GM19240 (cell line): ENCODE measurements around the gene EDRF1.
"Not testable (repeated sequence)": the region's sequence is repeated elsewhere in the genome, so short reads cannot be mapped to it uniquely, and the experiment has no call there.

Experiments
- DNase-seq: peaks from one replicate; pipeline ENCODE4 v3.0.0; 2011; ENCODE audit warnings: low spot score; ENCODE audit not compliant: insufficient read length

EDRF1 gene

GRCh38 chr10:125707541-125708468, 11.7 kb upstream of the EDRF1 start:
- DNase-seq: no peak

- no peak for DNase-seq
These were observed 10.5 kb upstream of the EDRF1 start for GRCh38 chr10:125708971-125709503.

DNA sequence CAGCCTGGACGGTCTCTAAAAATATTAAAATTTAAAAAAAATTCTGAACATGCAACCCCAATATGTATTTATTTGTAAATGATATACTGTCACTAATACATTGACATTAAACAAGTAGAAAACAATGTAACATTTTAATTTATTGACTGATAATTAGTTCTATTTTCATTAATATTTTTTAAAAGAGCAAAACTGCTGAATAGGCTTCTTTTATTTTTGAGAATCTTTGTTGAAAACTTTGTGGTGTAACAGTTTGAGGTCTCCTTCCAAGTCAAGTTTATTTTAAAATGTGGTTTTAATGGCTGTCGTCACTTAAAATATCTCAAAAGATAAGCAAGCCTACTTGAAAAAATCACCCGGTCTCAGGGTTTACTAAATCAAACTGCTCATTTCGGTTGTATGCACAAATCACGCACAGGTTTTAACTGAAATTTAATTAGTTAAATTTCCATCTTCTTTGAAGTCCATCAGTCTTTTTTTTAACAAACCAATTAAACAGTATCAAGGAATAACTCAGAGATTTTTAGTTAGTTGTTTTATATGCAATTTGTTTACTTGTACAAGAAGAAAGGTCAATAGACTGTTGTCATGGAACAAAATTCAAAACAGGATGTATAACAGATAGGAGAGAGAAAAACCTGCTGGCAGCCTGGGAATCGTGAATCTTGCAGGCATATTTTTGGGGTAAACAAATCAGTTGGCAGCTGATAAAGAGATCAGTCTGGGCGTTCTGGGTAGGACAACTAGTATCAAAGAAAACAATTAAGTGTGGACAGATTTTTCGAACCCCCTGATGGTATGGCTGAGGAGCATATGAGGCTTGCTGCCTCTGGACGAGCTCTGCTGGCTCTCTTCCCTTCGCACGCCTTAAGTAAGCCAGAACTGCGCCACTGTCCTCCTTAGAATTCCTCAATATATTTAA, 9.7 kb upstream of the EDRF1 start:
- no peak for DNase-seq

DNA sequence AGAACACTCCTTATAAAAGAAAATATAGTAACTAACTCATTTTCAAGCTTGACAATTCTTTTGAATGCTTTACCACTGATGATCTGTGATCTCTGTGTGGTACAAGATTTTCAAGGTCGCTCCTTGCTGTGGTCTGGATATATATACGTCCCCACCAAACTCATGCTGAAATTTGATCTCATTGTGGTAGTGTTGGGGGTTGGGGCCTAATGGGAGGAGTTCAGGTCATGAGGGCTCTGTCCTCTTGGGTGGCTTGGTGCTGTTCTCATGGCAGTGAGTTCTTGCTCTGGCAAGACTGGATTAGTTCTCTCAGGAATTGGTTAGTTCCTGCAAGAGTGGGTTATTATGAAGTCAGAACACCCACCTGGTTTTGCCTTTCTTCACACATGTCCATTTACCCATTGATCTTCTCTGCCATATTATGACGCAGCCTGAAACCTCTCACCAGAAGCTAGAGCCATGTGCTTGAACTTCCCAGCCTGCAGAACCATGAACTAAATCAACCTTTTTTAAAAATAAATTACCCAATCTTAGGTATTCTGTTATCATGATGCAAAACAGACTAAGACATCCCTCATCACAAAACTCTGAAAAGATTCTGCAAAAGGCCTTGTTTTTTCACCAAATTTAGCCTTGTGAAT, 8.3 kb upstream of the EDRF1 start:
- no peak for DNase-seq

GRCh38 chr10:125714728-125715127, 4.8 kb upstream of the EDRF1 start:
- DNase-seq: not testable (repeated sequence)

DNA sequence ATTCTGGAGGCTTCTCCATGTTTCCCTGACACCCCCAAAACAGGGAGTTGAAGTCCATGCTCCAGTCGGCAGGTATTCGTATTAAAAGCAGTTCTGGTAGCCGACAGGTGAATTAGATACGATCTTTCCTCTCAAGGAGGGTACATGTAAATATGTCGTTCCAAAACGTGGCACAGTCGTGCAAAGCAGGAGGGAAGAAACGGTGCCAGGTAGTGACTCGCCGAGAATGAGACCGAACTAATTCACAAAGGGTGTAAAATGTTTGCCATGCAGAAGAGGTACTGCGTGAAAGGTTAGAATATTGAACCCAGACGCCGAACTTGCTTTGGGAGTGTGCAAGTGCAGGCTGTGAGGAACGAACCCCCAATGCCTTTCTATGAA, 483 bp downstream of the EDRF1 start:
- no peak for DNase-seq

GRCh38 chr10:125721035-125721434, 1.5 kb downstream of the EDRF1 start:
- no peak for DNase-seq

DNA sequence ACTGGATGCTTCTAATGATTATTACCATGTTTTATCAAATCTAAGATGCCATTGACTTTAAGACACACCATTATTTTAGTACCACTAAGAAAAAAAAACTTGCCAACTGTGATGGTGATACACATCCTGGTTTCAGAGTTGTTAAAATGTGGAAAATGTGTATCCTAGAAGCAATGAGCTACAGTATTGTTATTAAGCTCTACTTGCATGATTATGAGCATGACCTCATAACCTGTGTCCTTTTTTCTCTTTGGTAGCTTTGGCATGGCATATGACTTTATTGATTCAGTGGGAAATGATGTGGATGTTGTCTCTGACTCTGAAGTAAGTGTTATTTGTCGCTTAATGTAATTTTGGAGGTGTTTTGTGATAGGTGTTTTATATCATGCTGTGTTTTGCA, 3.3 kb downstream of the EDRF1 start:
- no peak for DNase-seq

DNA sequence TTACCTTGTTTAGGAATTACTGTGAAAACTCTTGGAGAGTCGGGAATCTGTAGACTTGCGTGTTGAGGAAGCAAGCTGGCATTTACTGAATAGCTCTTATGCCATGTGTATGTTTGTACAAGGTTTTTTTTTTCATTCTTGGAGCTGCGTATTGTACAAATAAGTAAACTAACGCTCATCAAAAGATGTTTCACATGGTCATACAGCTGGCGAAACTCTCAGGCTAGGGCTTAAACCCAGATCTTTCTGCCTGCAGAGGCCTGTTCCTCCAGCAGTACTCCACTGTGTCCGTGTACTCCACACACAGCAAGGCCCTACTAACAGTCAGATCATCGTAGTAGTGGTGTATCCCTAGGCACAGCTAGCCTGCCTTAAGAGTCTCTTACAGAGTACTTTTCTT, 7.4 kb downstream of the EDRF1 start:
- no peak for DNase-seq

- DNase-seq: no peak
These were observed 7.9 kb downstream of the EDRF1 start for GRCh38 chr10:125727436-125727835.

DNA sequence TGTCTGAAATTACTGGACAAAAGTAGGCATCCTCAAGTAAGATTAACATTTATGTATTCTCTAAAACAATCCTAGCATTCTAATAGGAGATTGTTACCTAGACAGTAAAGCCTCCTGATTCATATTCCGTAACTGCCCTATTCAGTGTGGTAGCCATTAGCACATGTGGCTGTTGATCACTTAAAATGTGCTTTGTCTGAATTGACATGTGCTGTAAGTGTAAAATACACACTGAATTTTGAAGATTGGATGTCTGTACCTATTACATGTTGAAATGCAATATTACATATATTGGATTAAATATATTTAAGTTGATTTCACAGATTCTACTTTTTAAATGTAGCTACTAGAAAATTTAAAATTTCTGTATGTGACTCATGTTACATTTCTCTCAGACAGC, 14.6 kb downstream of the EDRF1 start:
- no peak for DNase-seq

DNA sequence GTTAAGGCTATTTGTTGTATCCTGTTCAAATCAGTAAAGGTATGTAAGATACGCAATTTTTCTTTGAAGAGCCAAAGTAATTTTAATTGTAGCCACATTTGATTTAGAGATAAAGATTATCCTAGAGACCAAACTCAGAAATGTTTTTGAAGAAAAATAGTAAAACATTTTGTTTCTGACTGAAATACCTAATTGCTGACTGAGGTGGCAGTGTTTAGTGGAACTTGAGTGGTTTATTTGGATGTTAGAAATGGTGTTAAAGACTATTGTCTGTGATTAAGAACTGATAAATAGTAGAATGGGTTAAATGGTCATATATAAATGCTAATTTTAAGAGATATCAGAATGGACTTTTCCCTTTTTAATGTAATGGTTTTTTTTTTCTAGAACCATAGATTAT, 15.3 kb downstream of the EDRF1 start:
- no peak for DNase-seq

DNA sequence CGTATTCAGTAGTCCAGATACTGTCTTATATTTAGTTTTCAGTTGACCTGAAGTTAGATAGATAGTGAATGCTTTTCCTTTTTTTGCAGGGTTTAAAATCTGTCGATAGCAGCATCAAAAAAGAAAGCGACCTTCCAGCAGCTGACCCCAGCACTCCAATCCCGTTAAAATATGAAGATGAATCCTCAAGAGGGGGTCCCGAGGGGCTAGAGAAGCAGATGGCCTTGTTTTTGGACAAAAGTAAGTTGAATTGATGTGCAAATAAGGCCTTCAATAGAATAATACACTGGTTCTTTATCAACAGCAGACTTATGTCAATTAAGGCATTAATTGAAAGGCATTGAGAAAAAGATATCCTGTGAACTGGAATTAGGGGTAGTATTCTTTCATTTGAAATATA, 18.7 kb downstream of the EDRF1 start:
- DNase-seq: no peak

DNA sequence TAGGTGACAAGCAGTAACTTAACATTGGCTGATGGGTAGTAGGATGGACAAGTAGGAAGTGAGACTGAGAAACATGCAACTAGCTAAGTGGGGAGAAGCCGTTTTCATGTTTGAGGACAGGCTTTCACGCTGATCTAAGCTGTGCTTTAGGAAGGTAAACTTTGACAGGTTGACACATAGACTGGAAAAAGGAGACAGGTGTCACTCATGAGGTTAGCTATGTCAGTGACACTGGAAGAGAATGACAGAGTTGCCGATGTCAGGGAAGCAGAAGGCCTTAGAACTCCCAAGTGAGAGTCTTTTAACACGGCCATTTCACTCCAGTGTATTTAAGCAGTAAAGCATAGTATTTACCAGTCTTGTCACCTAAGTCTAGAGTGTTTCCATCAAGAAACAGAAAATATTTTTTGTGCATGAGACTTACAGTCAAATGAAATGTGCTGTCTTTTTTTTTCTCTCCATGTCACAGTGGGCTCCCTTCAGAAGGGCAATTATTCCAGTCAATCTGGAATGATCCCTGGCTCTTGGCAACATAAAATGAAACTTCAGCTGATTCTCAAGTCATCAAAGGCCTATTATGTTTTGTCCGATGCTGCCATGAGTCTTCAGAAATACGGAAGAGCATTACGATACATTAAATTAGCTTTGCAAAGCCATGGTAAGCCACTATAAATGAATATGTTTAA, 20.6 kb downstream of the EDRF1 start:
- no peak for DNase-seq

DNA sequence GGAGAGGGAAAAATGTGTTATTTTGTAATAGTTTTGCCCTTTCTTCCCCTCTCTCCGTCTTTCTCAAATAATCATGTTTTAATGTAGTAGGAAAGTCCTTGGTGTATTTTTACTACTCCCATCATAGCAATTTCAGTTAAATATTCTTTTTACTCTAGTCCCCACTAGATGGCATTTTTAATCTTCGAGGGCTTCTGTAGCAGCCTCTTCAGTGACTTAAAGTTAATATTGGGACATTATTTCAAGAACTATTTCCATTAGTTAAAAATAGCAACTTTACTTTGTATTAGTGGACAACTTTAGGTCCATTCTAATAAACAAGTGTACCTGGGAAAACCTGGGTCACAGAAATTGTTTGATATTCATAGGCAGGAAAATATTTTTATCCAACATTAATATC, 23.0 kb downstream of the EDRF1 start:
- no peak for DNase-seq

DNA sequence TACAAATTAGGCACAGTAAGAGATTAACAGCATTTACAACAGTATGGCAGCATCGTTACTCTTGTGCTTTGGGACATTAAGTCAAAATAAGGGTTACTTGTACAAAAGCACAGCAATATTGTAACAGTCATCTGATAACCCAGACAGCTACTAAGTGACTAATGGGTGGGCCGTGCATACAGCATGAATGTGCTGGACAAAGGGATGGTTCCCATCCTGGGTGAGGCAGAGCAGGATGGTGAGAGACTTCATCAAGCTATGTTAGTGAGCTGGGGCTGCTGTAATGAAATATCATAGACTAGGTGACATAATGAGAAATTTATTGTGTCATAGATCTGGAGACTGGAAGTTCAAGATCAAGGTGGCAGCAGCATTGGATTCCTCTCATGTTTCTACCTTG, 25.4 kb downstream of the EDRF1 start:
- DNase-seq: no peak

GRCh38 chr10:125747417-125747816, 27.9 kb downstream of the EDRF1 start:
- no peak for DNase-seq

GRCh38 chr10:125756196-125756595, 36.7 kb downstream of the EDRF1 start:
- DNase-seq: no peak

DNA sequence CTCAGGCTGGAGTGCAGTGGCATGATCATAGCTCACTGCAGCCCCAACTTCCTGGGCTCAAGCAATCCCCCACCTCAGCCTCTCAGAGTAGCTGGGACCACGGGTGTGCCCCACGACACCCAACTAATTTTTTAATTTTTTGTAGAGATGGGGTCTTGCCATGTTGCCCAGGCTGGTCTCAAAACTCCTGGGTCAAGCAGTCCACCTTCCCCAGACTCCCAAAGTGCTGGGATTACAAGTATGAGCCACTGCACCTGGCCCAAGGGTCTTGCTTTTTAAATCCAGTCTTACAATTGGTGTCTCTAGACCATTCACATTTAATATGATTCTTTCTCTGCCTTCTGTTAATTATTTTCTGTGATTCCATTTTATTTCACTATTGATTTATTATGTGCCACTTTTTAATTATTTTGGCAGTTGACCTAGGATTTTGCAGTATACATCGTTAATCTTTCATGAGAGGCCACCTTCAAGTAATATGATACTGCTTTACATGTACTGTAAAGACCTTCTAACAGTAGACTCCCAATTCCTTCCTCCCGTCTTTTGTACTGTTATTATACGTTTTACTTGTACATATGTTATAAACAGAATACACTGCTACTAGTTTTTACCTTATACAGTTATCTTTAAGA, 37.5 kb downstream of the EDRF1 start:
- DNase-seq: no peak

GRCh38 chr10:125757742-125758141, 38.2 kb downstream of the EDRF1 start:
- DNase-seq: no peak

GRCh38 chr10:125761961-125762360, 42.5 kb downstream of the EDRF1 start:
- no peak for DNase-seq
